AG09319 (cell line): Measurements from ENCODE around the gene YTHDF2.
"Not testable (repeated sequence)": the region's sequence is repeated elsewhere in the genome, so short reads cannot be mapped to it uniquely, and the experiment has no call there.

ENCODE experiments used
- DNase-seq: peaks from one replicate; pipeline ENCODE4 v3.0.0-alpha.2; 2010; ENCODE audit warnings: low read depth; ENCODE audit errors: extremely low read depth
- CTCF ChIP-seq: IDR thresholded peaks from 2 replicates; pipeline ENCODE4 v1.5.1; 2011; ENCODE audit warnings: low read depth, mild to moderate bottlenecking, inconsistent platforms, low read length, moderate library complexity

Gene YTHDF2

GRCh38 chr1:28720376-28720775, 16.4 kb upstream of the YTHDF2 start:
- no peak for DNase-seq
- no peak for TF ChIP-seq CTCF

GRCh38 chr1:28721927-28722326, 14.8 kb upstream of the YTHDF2 start:
- DNase-seq = not testable (repeated sequence)

GRCh38 chr1:28725365-28725764, 11.4 kb upstream of the YTHDF2 start:
- DNase-seq = not testable (repeated sequence)

GRCh38 chr1:28735961-28736449, 735 bp upstream of the YTHDF2 start:
- DNase-seq = no peak
- TF ChIP-seq CTCF = no peak

- TF ChIP-seq CTCF = no peak
- no peak for DNase-seq
Measured at GRCh38 chr1:28737307-28738132, 780 bp downstream of the YTHDF2 start.

- no peak for TF ChIP-seq CTCF
Measured at GRCh38 chr1:28740118-28740517, 3.4 kb downstream of the YTHDF2 start.

GRCh38 chr1:28744184-28744583, 7.4 kb downstream of the YTHDF2 start:
- no peak for TF ChIP-seq CTCF
- no peak for DNase-seq

More at GRCh38 chr1:28740118-28740517, 3.4 kb downstream of the YTHDF2 start:
- no peak for DNase-seq

- TF ChIP-seq CTCF = no peak
- no peak for DNase-seq
Measured at GRCh38 chr1:28745653-28746173, 9.0 kb downstream of the YTHDF2 start.
